Sigmoid colon (tissue), 4 donors: Measurements from ENCODE around the gene MYL9.

ENCODE experiments used
- CTCF ChIP-seq, 4 experiments: fragments of 450-650 bp in 3 of 4; fragments of 200-600 bp in 1 of 4; IDR thresholded peaks; one replicate each; pipeline ENCODE4 v1.5.1; 2016 to 2019; ENCODE audit warnings: antibody characterized with exemption in 4 of 4, mild to moderate bottlenecking in 3 of 4, moderate library complexity in 2 of 4
- EP300 ChIP-seq, 4 donors: sonication (generic); formaldehyde crosslinking; IDR thresholded peaks; one replicate each; pipeline ENCODE4 v1.6.1; 2017; ENCODE audit warnings: antibody characterized with exemption in 4 of 4
- POLR2A ChIP-seq, 2 donors: fragments of 450-650 bp; IDR thresholded peaks; one replicate each; pipeline ENCODE4 v1.6.1; 2016; ENCODE audit warnings: antibody characterized with exemption in 2 of 2, mild to moderate bottlenecking in 2 of 2, moderate library complexity in 2 of 2
- POLR2AphosphoS5 ChIP-seq, 4 donors: sonication (generic); formaldehyde crosslinking; IDR thresholded peaks; one replicate each; pipeline ENCODE4 v1.6.1; 2017; ENCODE audit warnings: antibody characterized with exemption in 4 of 4

DNA sequence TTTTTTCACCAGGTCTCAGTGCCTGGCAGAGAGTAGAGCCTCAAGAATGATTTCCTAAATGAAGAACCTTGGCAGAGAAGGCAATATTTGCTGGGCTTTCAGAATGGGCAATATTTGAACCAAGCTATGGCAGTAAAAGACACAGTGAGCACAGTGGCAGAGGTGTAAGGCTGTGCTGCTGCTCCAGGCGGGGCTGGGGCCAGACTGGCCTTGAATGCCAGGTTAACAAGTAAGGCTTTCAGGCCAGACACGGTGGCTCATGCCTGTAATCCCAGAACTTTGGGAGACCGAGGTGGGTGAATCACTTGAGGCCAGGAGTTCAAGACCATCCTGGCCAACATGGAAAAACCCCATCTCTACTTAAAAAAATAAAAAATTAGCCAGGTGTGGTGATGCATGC, 8.5 kb upstream of the MYL9 start:
- TF ChIP-seq CTCF (IDR thresholded peaks at IDR 0.05) (no peak), POLR2A (IDR thresholded peaks at IDR 0.05) (no peak), POLR2AphosphoS5 (IDR thresholded peaks at IDR 0.05) (no peak), EP300 (IDR thresholded peaks at IDR 0.05) (no peak)
